Neural crest cell (in vitro differentiated cells): Measurements from ENCODE around the gene ZNF423. TPM values are rescaled to one million over a fixed set of nuclear protein-coding genes. Genes with fewer than 3 reads are reported as not detected.

ENCODE experiments used
- DNase-seq: peaks from one replicate; pipeline ENCODE4 v3.0.0; 2021; ENCODE audit warnings: low read depth, mixed read lengths, low spot score
- H3K27ac Mint-ChIP-seq: one replicate; pipeline ENCODE4 v1.8.0; 2021; ENCODE audit warnings: mild to moderate bottlenecking, mixed read lengths; ENCODE audit not compliant: unreplicated experiment
- H3K27me3 Mint-ChIP-seq: 2 replicates; pipeline ENCODE4 v1.8.0; 2021; ENCODE audit warnings: low read depth, mild to moderate bottlenecking, mixed read lengths
- H3K36me3 Mint-ChIP-seq: 2 replicates; pipeline ENCODE4 v1.8.0; 2021; ENCODE audit warnings: low read depth, mild to moderate bottlenecking, mixed read lengths
- H3K4me1 Mint-ChIP-seq: 2 replicates; pipeline ENCODE4 v1.8.0; 2021; ENCODE audit warnings: mixed read lengths
- H3K4me3 Mint-ChIP-seq: one replicate; pipeline ENCODE4 v1.8.0; 2021; ENCODE audit warnings: mild to moderate bottlenecking, mixed read lengths
- H3K9me3 Mint-ChIP-seq: 2 replicates; pipeline ENCODE4 v1.8.0; 2021; ENCODE audit warnings: mixed read lengths
- total RNA-seq: library from RNA; stranded (reverse); gene quantifications from 2 replicates; pipeline ENCODE4 v1.2.1, GENCODE V29; 2021
- TF ChIP-seq, protein P1 (sequence below): fragments of 200-600 bp; sonication (generic); conservative IDR thresholded peaks from 2 replicates; pipeline ENCODE4 v1.5.0; 2021; ENCODE audit warnings: antibody characterized with exemption, mild to moderate bottlenecking

The ZNF423 gene
- total RNA-seq, 1 donor from 2014 or later, result 55.4 TPM

DNA sequence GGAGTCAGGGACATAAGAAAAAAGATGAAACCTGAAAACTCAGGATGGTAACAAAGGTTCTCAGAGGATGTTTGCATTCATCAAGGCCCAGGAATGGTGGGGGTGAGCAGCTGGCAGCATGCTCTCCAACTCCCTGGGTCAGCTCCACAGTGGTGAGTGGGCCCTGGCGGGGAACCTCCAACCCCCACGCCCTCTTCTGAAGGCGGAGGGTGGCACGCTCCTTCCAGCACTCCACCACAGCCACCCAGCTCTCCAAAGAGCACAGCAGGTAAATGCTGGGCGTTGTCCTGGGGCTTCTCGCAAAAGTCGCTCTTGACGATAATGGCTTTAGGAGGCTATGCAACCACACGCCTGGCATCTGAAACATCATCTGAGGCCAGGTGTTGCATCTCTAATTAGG lies 308.5 kb downstream of the ZNF423 start:
- Mint-ChIP-seq H3K4me1 (peaks cover 48% of the 10 kb centered on the region), H3K27me3 (no peaks in the 10 kb centered on the region), H3K4me3 (no peak overlapping the region), H3K27ac (no peak overlapping the region), H3K36me3 (no peaks in the 10 kb centered on the region), H3K9me3 (no peaks in the 10 kb centered on the region)
- DNase-seq, result no peak
- TF ChIP-seq, protein P1, sequence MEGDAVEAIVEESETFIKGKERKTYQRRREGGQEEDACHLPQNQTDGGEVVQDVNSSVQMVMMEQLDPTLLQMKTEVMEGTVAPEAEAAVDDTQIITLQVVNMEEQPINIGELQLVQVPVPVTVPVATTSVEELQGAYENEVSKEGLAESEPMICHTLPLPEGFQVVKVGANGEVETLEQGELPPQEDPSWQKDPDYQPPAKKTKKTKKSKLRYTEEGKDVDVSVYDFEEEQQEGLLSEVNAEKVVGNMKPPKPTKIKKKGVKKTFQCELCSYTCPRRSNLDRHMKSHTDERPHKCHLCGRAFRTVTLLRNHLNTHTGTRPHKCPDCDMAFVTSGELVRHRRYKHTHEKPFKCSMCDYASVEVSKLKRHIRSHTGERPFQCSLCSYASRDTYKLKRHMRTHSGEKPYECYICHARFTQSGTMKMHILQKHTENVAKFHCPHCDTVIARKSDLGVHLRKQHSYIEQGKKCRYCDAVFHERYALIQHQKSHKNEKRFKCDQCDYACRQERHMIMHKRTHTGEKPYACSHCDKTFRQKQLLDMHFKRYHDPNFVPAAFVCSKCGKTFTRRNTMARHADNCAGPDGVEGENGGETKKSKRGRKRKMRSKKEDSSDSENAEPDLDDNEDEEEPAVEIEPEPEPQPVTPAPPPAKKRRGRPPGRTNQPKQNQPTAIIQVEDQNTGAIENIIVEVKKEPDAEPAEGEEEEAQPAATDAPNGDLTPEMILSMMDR, result no peak

DNA sequence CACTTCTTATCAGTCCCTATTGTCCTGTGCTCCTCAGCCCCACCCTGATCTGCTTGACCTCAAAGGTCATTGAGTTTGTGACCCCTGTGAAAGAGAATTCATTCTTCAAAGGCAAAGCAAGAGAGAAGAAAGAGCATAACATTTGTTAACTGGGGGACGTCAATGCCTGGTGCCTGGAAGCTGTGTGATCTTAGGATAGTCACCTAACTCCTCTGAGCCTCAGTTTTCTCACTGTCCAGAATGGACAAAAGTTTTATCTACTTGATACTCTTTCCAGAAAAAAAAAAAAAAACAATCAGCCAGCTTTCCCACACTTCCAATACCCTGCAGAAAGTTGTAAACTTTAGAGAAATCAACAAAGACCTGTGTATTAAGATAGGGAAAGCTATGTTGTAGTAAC lies 309.2 kb downstream of the ZNF423 start:
- H3K4me1 Mint-ChIP-seq, result peaks cover 41% of the 10 kb centered on the region
- no peaks in the 10 kb centered on the region for H3K27me3 Mint-ChIP-seq
- TF ChIP-seq, protein P1, result no peak
- H3K36me3 Mint-ChIP-seq, result no peaks in the 10 kb centered on the region
- no peaks in the 10 kb centered on the region for H3K9me3 Mint-ChIP-seq
- no peak overlapping the region for H3K4me3 Mint-ChIP-seq
- DNase-seq, result no peak
- H3K27ac Mint-ChIP-seq, result no peak overlapping the region

DNA sequence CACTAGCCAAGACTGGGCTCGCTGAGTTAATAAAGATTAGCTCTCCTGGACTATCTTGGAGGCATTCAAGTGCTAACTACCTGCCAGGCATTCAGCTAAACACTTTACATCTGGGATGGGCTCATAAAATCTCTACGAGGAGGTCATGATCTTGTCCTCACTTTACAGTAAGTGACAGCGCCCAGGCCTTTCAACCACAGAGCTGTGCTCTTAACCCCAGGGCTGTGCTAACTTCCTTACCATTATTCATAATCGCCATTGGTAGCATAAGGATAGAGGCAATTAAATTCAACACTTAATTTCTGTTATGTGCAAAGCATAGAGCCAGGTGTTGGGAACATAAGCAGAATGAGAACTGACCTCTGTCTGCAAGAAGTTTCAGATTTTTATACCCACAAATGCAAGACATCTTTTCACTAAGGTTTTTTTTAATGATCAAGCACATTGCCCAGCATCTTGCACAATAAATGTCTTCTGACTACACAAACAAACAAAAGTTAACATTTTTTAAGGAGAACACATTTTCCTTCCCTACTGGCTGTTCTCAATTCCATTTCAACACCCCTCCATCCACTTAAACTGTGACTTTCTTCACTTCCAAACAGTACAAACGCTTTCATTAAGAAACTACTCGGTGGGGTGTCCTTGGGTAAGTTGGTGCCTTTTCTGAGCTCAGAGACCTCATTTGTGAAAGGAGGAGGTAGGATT lies 310.0 kb downstream of the ZNF423 start:
- no peak overlapping the region for H3K27ac Mint-ChIP-seq
- peaks cover 33% of the 10 kb centered on the region for H3K4me1 Mint-ChIP-seq

DNA sequence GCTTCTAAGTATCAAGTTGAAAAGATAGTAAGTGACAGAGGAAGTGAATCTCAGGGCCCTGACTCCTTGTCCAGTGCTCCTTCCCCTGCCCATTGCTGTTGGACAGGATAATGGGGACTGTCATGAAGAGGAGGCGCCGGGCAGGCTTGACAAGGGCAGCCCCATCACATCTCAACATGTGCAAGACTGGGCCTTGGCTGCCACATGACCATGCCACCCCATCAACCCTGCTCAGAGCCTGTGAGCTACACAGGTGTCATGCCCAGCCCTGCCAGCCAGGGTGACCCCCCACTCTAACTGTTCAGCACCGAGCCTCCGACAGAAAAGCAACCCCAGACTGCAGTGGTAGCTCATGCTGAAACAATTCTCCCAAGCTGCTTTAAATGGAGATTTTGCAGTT lies 310.7 kb downstream of the ZNF423 start:
- Mint-ChIP-seq H3K4me1 (peaks cover 33% of the 10 kb centered on the region), H3K27me3 (no peaks in the 10 kb centered on the region), H3K27ac (no peak overlapping the region), H3K9me3 (no peaks in the 10 kb centered on the region), H3K36me3 (no peaks in the 10 kb centered on the region), H3K4me3 (no peak overlapping the region)
- no peak for DNase-seq
- TF ChIP-seq, protein P1, result no peak

More for the DNA sequence above, 310.0 kb downstream of the ZNF423 start:
- TF ChIP-seq, protein P1, result no peak
- Mint-ChIP-seq H3K9me3 (no peaks in the 10 kb centered on the region), H3K36me3 (no peaks in the 10 kb centered on the region), H3K27me3 (no peaks in the 10 kb centered on the region), H3K4me3 (no peak overlapping the region)
- DNase-seq, result no peak

DNA sequence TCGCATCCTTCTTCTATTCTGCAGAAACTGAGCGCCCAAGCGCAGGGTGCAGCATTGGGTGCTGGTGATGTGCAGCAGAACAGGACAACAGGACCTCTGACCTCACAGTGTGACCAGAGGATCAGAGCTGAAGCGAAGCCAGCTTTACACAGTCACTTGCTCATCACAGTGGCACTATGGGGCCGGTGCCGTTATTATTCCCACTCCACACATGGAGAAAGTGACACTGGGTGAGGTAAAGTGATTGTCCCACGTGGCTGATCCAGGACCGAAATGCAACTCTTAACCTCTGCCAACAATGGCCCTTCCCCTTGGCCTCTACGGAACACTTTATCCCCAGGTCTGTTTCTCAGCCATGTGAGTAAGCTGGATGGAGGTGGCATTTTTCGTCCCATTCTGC lies 311.1 kb downstream of the ZNF423 start:
- Mint-ChIP-seq H3K9me3 (no peaks in the 10 kb centered on the region), H3K27me3 (no peaks in the 10 kb centered on the region), H3K27ac (no peak overlapping the region), H3K4me1 (peaks cover 33% of the 10 kb centered on the region), H3K4me3 (no peak overlapping the region), H3K36me3 (no peaks in the 10 kb centered on the region)
- no peak for DNase-seq
- TF ChIP-seq, protein P1, result no peak
